ENCODE measurements around the gene SORCS3. TPM values are rescaled to one million over a fixed set of nuclear protein-coding genes. Genes with fewer than 3 reads are reported as not detected.

The SORCS3 gene
- total RNA-seq, 1 donor from 2014 or later, result not detected

- DNase-seq (ENCODE audit: low spot score), result no peak
- Mint-ChIP-seq H3K36me3 (ENCODE audit: low read depth) (no peaks in the 10 kb centered on the region), H3K27me3 (ENCODE audit: low read depth) (no peaks in the 10 kb centered on the region), H3K9me3 (no peaks in the 10 kb centered on the region), H3K4me1 (ENCODE audit: low read depth) (no peaks in the 10 kb centered on the region), H3K4me3 (ENCODE audit: low read depth) (no peak overlapping the region), H3K27ac (no peak overlapping the region)
- intact Hi-C loops (cut with micrococcal nuclease), result no loop called here
Observed at GRCh38 chr10:104993085-104993484, 352.0 kb downstream of the SORCS3 start.

GRCh38 chr10:105001269-105001668 lies 360.2 kb downstream of the SORCS3 start:
- Mint-ChIP-seq H3K27me3 (ENCODE audit: low read depth) (no peaks in the 10 kb centered on the region), H3K9me3 (no peaks in the 10 kb centered on the region), H3K4me1 (ENCODE audit: low read depth) (no peaks in the 10 kb centered on the region), H3K36me3 (ENCODE audit: low read depth) (no peaks in the 10 kb centered on the region), H3K27ac (no peak overlapping the region), H3K4me3 (ENCODE audit: low read depth) (no peak overlapping the region)
- intact Hi-C loops (cut with micrococcal nuclease), result no loop called here
- no peak for DNase-seq (ENCODE audit: low spot score)

- intact Hi-C loops (cut with micrococcal nuclease), result no loop called here
- H3K9me3 Mint-ChIP-seq, result no peaks in the 10 kb centered on the region
- no peak overlapping the region for H3K4me3 Mint-ChIP-seq (ENCODE audit: low read depth)
- H3K36me3 Mint-ChIP-seq (ENCODE audit: low read depth), result no peaks in the 10 kb centered on the region
- no peak for DNase-seq (ENCODE audit: low spot score)
- H3K27me3 Mint-ChIP-seq (ENCODE audit: low read depth), result no peaks in the 10 kb centered on the region
- no peak overlapping the region for H3K27ac Mint-ChIP-seq
- no peaks in the 10 kb centered on the region for H3K4me1 Mint-ChIP-seq (ENCODE audit: low read depth)
Observed at GRCh38 chr10:105010411-105011121, 369.5 kb downstream of the SORCS3 start.

- H3K36me3 Mint-ChIP-seq (ENCODE audit: low read depth), result no peaks in the 10 kb centered on the region
- no peaks in the 10 kb centered on the region for H3K9me3 Mint-ChIP-seq
- no peak overlapping the region for H3K27ac Mint-ChIP-seq
- no peak for DNase-seq (ENCODE audit: low spot score)
- intact Hi-C loops (cut with micrococcal nuclease), result no loop called here
- H3K27me3 Mint-ChIP-seq (ENCODE audit: low read depth), result no peaks in the 10 kb centered on the region
- H3K4me3 Mint-ChIP-seq (ENCODE audit: low read depth), result no peak overlapping the region
- H3K4me1 Mint-ChIP-seq (ENCODE audit: low read depth), result peaks cover 4% of the 10 kb centered on the region
Observed at GRCh38 chr10:105017116-105017515, 376.0 kb downstream of the SORCS3 start.

GRCh38 chr10:105017691-105018090 lies 376.6 kb downstream of the SORCS3 start:
- Mint-ChIP-seq H3K9me3 (no peaks in the 10 kb centered on the region), H3K27ac (no peak overlapping the region), H3K27me3 (ENCODE audit: low read depth) (no peaks in the 10 kb centered on the region), H3K4me1 (ENCODE audit: low read depth) (peaks cover 4% of the 10 kb centered on the region), H3K36me3 (ENCODE audit: low read depth) (no peaks in the 10 kb centered on the region), H3K4me3 (ENCODE audit: low read depth) (no peak overlapping the region)
- no peak for DNase-seq (ENCODE audit: low spot score)
- intact Hi-C loops (cut with micrococcal nuclease), result no loop called here

GRCh38 chr10:105023211-105024111 lies 382.4 kb downstream of the SORCS3 start:
- H3K27me3 Mint-ChIP-seq (ENCODE audit: low read depth), result no peaks in the 10 kb centered on the region
- H3K4me1 Mint-ChIP-seq (ENCODE audit: low read depth), result no peaks in the 10 kb centered on the region
- intact Hi-C loops (cut with micrococcal nuclease), result no loop called here
- no peak overlapping the region for H3K27ac Mint-ChIP-seq
- H3K36me3 Mint-ChIP-seq (ENCODE audit: low read depth), result no peaks in the 10 kb centered on the region
- no peak for DNase-seq (ENCODE audit: low spot score)
- H3K9me3 Mint-ChIP-seq, result no peaks in the 10 kb centered on the region
- H3K4me3 Mint-ChIP-seq (ENCODE audit: low read depth), result no peak overlapping the region

GRCh38 chr10:105024184-105024583 lies 383.1 kb downstream of the SORCS3 start:
- H3K36me3 Mint-ChIP-seq (ENCODE audit: low read depth), result no peaks in the 10 kb centered on the region
- no peak overlapping the region for H3K4me3 Mint-ChIP-seq (ENCODE audit: low read depth)
- H3K4me1 Mint-ChIP-seq (ENCODE audit: low read depth), result no peaks in the 10 kb centered on the region
- no peaks in the 10 kb centered on the region for H3K9me3 Mint-ChIP-seq
- H3K27ac Mint-ChIP-seq, result no peak overlapping the region
- intact Hi-C loops (cut with micrococcal nuclease), result no loop called here
- no peak for DNase-seq (ENCODE audit: low spot score)
- H3K27me3 Mint-ChIP-seq (ENCODE audit: low read depth), result no peaks in the 10 kb centered on the region

- no peak overlapping the region for H3K4me3 Mint-ChIP-seq (ENCODE audit: low read depth)
- no peak overlapping the region for H3K27ac Mint-ChIP-seq
- no peak for DNase-seq (ENCODE audit: low spot score)
- no peaks in the 10 kb centered on the region for H3K27me3 Mint-ChIP-seq (ENCODE audit: low read depth)
- H3K36me3 Mint-ChIP-seq (ENCODE audit: low read depth), result no peaks in the 10 kb centered on the region
- no peaks in the 10 kb centered on the region for H3K9me3 Mint-ChIP-seq
- intact Hi-C loops (cut with micrococcal nuclease), result no loop called here
- H3K4me1 Mint-ChIP-seq (ENCODE audit: low read depth), result no peaks in the 10 kb centered on the region
Observed at GRCh38 chr10:105025092-105025491, 384.0 kb downstream of the SORCS3 start.

- no peak overlapping the region for H3K4me3 Mint-ChIP-seq (ENCODE audit: low read depth)
- H3K36me3 Mint-ChIP-seq (ENCODE audit: low read depth), result no peaks in the 10 kb centered on the region
- no peaks in the 10 kb centered on the region for H3K9me3 Mint-ChIP-seq
- no peaks in the 10 kb centered on the region for H3K4me1 Mint-ChIP-seq (ENCODE audit: low read depth)
- no peak overlapping the region for H3K27ac Mint-ChIP-seq
- no peaks in the 10 kb centered on the region for H3K27me3 Mint-ChIP-seq (ENCODE audit: low read depth)
- DNase-seq (ENCODE audit: low spot score), result no peak
- intact Hi-C loops (cut with micrococcal nuclease), result no loop called here
Observed at GRCh38 chr10:105026566-105026965, 385.5 kb downstream of the SORCS3 start.

- no peak for DNase-seq (ENCODE audit: low spot score)
- H3K27ac Mint-ChIP-seq, result no peak overlapping the region
- no peaks in the 10 kb centered on the region for H3K9me3 Mint-ChIP-seq
- no peaks in the 10 kb centered on the region for H3K4me1 Mint-ChIP-seq (ENCODE audit: low read depth)
- no peaks in the 10 kb centered on the region for H3K27me3 Mint-ChIP-seq (ENCODE audit: low read depth)
- H3K36me3 Mint-ChIP-seq (ENCODE audit: low read depth), result no peaks in the 10 kb centered on the region
- no peak overlapping the region for H3K4me3 Mint-ChIP-seq (ENCODE audit: low read depth)
- intact Hi-C loops (cut with micrococcal nuclease), result no loop called here
Observed at GRCh38 chr10:105029286-105029685, 388.2 kb downstream of the SORCS3 start.

GRCh38 chr10:105037022-105037421 lies 395.9 kb downstream of the SORCS3 start:
- Mint-ChIP-seq H3K36me3 (ENCODE audit: low read depth) (no peaks in the 10 kb centered on the region), H3K4me3 (ENCODE audit: low read depth) (no peak overlapping the region), H3K9me3 (no peaks in the 10 kb centered on the region), H3K4me1 (ENCODE audit: low read depth) (no peaks in the 10 kb centered on the region), H3K27me3 (ENCODE audit: low read depth) (no peaks in the 10 kb centered on the region), H3K27ac (no peak overlapping the region)
- intact Hi-C loops (cut with micrococcal nuclease), result no loop called here
- DNase-seq (ENCODE audit: low spot score), result no peak

- Mint-ChIP-seq H3K27ac (no peak overlapping the region), H3K4me3 (ENCODE audit: low read depth) (no peak overlapping the region), H3K27me3 (ENCODE audit: low read depth) (no peaks in the 10 kb centered on the region), H3K4me1 (ENCODE audit: low read depth) (no peaks in the 10 kb centered on the region), H3K9me3 (no peaks in the 10 kb centered on the region), H3K36me3 (ENCODE audit: low read depth) (no peaks in the 10 kb centered on the region)
- intact Hi-C loops (cut with micrococcal nuclease), result no loop called here
- DNase-seq (ENCODE audit: low spot score), result no peak
Observed at GRCh38 chr10:105041956-105042355, 400.9 kb downstream of the SORCS3 start.

GRCh38 chr10:105042906-105043552 lies 401.9 kb downstream of the SORCS3 start:
- Mint-ChIP-seq H3K9me3 (no peaks in the 10 kb centered on the region), H3K4me3 (ENCODE audit: low read depth) (no peak overlapping the region), H3K36me3 (ENCODE audit: low read depth) (no peaks in the 10 kb centered on the region), H3K27ac (no peak overlapping the region), H3K27me3 (ENCODE audit: low read depth) (no peaks in the 10 kb centered on the region), H3K4me1 (ENCODE audit: low read depth) (no peaks in the 10 kb centered on the region)
- no peak for DNase-seq (ENCODE audit: low spot score)
- intact Hi-C loops (cut with micrococcal nuclease), result no loop called here
